ENCODE measurements around the gene DUSP8.

DNA sequence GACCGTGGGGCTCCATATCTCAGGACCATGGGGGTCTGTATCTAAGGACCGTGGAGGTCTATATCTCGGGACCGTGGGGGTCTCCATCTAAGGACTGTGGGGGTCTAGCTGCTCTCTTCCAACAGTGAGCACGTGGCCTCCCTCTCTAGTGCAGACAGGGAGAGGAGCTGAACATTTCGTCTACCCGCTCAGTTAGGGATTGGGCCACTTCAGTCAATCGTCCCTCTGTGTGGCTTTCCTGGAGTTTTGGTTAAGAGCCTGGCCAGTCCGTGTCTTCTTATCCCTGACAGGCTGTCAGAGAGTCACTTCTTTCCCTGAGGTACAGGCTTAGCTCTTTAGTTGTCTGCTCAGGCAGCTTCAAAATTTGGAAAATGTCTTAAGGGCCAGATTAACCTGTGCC, 9.9 kb upstream of the DUSP8 start:
- TF ChIP-seq, protein P1, sequence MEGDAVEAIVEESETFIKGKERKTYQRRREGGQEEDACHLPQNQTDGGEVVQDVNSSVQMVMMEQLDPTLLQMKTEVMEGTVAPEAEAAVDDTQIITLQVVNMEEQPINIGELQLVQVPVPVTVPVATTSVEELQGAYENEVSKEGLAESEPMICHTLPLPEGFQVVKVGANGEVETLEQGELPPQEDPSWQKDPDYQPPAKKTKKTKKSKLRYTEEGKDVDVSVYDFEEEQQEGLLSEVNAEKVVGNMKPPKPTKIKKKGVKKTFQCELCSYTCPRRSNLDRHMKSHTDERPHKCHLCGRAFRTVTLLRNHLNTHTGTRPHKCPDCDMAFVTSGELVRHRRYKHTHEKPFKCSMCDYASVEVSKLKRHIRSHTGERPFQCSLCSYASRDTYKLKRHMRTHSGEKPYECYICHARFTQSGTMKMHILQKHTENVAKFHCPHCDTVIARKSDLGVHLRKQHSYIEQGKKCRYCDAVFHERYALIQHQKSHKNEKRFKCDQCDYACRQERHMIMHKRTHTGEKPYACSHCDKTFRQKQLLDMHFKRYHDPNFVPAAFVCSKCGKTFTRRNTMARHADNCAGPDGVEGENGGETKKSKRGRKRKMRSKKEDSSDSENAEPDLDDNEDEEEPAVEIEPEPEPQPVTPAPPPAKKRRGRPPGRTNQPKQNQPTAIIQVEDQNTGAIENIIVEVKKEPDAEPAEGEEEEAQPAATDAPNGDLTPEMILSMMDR (IDR thresholded peaks at IDR 0.05) = no peak
- no peak for TF ChIP-seq EZH2 (IDR thresholded peaks at IDR 0.05; ENCODE audit: borderline replicate concordance, insufficient read depth, low read depth, low read length, poor library complexity, severe bottlenecking)

Data from B cell (primary cell).